HL-60/S4 (cell line): ENCODE data around the gene COL23A1.

Experiments
- in situ Hi-C: fragments of 300-500 bp; cut with MboI; formaldehyde crosslinking; loops from 2 replicates; pipeline ENCODE4 v1.14.3; 2022; ENCODE audit warnings: low sequenced_read_pairs

COL23A1 gene

DNA sequence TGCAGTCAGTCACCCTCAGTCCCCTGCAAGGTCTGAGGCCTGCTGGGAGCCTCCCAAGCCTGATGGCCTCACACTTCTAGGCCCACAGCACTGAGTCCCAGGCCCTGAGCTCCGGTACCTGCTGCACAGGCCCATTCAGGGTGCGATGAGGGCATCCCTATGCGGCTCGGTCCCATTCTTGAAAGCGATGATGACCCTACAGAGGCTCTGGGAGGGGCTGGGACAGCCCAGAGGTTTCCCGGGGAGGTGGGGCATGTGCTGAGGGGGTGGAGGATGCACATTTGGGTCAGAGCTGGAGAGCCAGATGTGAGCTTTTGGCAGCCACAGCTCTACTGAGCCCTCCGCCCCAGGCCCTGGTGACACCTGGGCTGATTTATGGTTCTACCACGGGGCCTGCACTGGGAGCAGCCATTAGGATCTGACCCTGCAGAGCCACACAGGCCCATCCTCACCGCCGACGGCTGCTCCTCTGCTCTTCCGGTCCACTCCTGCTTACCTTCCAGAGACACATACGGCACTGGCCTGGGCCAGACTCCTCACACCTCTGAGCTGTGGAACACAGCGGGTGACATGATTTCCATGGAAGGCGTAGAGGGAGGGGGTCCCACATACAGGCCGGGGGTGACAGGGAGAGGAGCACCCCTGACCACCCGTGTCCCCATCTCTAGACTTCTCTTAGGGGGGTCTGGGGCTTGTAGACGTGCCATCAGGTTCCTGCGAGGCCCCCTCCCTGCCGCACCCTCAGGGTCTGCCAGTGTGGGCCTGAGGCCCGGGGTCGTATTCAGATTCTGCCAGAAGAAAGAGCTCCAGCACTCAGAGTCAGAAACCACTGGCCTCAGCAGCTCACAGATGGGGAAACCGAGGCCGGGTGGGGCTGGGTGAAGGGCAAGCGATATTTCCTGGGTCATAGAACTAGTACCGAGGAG lies 53.4 kb downstream of the COL23A1 start:
- in situ Hi-C loops, result no loop called here

DNA sequence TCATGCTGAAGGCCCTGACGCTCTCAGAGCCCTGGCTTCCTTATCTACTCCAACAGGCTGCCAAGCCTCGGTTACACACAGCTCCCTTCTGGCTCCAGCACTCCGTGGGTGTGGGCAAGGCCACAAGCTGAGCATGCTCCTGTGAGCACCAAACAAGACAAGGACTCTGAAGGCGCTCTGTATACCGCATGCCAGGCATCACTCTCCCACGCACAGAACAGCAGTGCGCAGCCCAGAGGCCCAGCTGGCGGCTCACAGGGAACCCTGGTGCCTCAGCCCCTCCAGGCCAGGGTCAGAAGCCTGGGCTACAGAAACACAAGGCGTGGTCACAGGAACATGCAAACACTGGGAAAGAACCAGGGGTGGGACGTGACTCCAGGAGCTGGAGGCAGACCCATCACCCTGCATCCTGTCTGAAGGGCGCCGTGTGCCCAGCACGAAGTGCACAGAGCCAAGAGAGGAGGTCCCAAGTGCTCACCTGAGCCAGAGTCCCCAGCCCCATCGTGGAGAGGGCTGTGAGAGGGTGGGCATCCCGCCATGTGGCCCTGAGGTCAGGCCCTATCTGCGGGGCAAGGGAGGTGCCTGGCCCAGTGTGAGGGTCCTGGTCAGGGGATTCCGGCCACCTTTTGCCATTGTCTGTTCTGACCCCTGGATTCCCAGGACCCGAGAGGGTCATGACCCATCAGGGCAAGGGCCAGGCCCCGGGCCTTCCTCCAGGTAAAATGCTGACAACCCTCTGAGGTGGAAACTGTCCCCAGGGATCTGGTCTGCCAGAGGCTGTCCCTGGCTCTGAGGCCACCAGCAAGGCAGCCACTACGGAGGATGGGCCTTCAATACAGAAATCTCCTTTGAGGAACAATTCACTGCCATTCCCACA lies 54.7 kb downstream of the COL23A1 start:
- in situ Hi-C loops, result no loop called here

DNA sequence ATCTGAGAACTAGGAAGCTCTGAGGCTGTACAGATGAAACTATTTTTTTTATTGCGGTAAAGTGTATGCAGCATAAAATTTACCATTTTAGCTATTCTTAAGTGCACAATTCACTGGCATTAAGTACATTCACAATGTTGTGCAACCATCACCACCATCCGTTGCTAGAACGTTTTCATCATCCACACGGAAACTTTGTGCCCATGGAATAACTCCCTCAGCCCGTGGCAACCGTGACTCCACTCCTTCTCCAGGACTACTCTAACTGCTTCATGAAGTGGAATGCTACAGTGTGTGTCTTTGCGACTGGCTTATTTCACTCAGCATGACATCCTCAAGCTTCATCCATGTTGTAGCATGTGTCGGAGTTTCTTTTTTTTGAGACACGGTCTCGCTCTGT lies 57.1 kb downstream of the COL23A1 start:
- in situ Hi-C loops, result no loop called here

DNA sequence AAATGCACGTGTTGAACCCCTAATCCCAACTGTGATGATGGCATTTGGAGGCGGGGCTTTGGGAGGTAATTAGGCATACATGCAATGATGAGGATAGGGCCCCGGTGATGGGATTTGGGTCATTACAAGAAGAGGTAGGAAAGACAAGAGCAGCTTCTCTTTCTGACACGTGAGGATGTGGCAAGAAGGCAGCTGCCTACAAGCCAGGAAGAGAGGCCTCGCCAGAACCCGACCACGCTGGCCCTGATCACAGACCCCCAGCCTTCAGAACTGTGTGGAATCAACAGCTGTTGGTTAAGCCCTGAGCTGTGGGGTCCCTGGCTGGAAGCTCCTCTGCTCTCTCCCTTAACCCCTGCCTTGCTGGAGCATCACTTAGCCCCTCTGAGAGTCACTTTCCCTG lies 57.5 kb downstream of the COL23A1 start:
- in situ Hi-C loops, result no loop called here

DNA sequence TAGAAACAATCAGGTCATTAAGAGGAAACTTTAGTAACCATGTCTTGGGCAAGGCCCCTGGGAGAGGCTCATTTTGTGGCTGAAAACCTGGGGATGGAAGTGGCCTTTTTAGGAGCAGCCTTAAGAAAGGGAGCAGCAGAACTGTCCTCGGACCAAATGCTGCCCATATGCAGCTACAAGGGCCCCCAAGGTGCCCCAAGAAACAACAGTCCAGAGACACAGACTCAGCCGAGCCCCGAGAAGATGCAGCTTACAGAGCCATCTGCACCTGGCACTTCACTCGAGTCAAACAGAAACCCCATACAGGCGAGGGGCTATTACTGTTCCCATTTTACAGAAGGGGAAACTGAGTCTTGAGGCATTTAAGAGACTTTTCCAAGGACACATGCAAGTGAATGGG lies 58.0 kb downstream of the COL23A1 start:
- in situ Hi-C loops, result no loop called here

DNA sequence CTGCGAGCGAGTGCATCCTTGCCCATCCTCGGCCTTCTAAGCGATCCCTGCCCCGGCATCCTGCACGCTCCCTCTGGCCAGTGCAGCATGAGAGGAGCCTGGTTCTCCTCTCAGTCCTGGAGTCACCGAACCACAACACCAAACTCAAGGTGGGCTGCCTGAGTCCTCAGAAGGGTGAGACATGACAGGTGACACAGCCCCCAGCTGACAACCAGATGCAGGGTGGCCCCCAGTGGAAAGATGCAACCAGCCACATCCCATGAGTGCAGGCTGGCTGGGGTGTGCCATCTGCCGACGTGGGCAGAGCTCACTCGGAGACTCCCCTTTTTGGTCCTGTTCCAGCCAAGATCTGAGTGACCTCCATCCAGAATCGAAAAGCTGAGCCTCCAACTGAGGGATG lies 58.4 kb downstream of the COL23A1 start:
- in situ Hi-C loops, result no loop called here

DNA sequence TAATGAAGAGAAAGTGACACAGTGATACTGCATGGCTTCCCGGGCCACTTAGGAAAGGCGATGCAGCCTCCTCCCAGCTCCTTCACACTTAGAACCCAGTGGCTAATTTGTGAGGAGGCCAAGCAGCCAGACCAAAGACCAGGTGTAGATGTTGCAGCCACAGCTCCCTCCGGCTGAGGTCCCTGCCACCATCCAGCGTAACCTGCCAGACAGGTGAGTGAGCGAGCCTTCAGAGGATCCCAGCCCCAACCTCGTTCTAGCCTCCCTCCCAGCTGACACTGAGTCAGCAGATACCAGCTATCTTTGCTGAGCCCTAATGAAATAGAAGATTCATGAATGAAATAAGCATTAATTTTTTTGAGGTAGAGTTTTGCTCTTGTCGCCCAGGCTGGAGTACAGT lies 59.7 kb downstream of the COL23A1 start:
- in situ Hi-C loops, result no loop called here

DNA sequence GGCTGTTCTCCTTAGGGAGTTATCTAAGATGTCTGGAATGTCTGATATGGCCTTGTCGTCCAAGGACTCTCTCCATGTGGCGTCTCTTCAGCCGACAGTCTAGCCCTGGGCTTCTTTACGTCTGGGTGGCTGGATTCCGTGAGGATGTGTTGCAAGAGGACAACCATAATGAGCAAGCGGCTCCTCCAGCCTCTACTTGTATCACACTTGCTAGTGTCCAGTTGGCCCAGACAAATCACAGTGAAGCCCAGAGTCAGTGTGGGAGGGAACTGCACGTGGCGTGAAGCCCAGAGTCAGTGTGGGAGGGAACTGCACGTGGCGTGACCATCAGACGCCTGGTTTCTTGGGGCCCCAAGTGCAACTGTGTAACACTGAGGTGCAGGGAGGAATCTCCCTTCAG lies 61.1 kb downstream of the COL23A1 start:
- in situ Hi-C loops, result no loop called here

DNA sequence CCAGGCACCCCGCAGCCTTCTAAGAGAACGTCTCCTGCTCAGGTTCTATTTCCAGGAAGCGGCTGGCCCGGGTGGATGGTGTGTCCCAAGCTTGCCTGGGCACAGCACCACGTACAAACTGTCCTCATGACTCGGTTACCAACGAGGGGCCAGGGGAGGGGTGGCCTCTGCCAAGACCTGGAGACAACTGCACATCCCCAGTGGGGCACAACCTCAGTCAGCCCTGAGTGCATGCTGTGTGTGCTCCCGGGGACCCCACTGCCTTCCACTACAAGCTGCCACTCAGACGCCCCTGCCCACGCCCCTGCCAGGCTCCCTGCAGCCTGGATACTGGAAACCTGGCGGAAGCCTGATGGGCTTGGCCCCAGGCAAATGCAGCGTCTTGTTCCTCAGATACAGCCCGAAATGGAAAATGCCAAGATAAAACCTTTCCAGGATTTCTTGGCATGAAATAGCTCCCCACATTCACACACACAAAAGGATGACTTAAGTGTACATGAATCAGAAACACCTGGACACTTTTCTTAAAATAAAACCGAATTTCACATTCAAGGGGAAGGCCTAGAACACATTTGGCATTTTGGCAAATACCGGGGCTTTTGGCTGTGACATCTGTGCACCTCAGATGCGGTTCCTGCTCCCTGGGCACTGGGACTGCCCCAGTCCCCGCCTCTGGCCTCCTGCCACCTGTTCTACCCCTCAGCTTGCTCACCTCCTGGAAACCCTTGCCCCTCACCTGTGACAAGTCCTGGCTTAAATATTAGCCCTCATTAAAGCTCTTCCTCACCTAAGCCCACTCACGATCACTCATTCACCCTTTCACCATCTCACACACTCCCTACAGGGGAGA lies 62.5 kb downstream of the COL23A1 start:
- in situ Hi-C loops, result no loop called here

DNA sequence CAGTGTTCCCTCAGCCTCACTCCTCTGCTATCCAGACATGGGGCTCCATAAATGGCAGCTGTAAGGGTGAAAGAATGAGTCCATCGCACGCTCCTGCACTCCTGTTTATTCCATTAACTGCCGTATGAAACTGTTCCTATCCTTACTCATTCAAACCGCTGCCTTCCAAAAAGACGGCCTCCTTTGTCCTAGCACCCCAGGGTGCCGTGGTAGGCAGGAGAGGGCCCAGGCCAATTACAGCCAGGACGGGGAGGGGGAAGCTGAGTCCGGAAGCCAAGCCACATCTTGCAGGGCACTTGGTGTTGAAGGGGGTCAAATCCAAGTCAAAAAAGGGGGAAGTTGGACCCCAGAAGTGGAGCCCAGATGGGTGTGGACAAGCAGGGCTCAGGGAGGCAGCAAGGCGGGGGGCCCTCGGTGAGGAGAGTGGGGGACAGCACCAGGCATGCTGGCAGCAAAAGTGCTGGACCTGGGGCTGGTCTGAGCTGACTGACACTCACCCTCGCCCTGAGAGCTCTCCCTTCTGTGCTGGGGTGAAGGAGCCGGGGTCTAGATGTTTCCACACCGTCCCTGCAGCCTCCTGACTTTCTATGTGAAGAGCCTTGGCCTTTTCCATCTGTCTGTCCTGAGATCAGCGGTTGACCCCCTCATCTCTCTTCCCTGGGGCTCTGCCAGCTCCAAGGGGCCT lies 63.3 kb downstream of the COL23A1 start:
- in situ Hi-C loops, result no loop called here

DNA sequence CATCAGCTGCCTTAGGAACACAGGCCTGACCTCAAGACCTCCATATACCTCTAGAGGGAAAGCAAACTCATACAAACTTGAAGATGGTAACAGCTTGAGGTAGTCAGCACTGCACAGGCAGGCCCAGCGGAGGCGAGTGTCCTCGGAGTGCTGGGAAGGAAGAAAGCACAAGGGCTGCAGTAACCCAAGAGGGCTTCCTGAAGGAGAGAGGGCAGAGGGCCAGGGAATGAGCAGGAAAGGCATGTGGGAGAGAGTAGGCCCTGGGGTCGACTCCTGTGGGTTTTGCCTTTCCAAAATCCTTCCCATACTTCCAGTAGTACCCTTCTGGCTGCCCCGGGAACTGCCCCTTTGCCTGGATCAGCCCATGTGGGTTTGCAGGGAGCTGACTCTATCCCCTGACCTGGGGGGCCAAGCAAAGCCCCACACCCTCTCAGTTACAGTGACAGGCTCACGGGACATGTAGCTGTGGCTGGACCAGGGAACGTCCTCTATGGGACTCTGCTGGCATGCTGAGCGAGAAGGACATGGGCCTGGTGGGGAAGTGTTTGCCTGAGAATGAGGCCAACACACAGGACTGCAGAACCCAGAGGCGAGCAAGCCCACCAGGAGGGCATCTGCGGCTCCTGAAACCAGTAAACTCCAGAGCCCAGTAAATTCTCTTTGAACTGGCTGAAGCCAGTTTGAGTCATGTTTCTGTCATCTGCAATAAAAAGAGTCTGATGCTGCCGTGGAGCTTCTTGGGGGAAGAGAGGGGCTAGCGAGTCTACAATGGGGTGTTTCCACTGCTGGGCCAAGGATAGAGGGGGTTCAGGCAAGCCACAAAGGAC lies 64.1 kb downstream of the COL23A1 start:
- in situ Hi-C loops, result no loop called here

DNA sequence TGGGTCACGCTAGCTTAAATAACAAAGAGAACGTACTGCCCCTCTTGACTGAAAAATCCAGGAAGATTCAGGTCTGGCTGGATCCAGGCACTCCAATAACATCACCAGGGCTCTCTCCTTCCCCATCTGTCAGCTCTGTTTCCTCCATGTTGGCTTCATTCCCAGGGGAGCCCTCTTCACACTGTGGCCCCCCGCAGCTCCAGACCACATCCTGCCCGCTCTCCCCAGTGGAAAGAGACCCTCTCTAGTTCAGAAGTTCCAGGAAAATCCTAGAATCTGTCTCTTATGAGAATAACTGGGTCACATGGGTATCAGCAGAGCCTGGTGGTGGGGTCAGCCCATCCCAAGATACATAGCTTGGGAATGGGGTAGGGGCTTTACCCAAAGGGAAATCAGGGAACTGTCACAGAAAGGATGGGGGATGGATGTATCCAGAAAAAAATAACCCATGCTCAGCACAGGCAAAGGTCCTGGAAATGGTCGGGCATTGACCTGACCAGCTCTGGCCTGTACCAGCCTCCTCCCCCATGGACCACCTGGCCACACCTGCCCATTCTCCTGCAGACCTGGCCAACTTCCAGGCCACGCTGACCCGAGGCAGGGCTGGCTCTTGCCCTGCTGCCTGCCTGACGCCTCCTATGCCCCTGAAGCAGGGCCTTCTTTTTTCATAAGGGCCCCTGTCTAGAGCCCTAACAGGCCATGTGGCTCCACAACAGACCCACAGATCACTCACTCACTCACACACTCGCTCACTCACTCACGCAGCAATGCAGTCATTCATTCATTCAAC lies 65.9 kb downstream of the COL23A1 start:
- in situ Hi-C loops, result no loop called here

DNA sequence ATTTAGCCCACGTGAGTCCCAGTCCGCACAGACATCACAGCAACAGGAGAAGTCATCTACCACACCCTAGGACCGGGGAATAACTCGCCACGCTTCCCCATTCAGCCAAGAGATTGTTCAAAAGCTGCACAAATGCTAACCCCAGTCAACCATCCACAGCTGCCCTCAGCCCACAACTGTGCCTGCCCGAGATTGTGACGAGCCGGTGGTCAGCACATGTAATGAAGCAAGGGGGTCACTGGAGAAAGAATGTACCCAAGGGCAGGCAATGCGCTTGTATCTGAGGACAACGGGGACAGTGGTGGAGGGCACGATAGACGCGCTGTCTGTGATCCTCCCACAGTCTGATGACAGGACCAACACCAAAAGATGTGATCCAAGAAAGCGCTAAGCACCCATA lies 67.8 kb downstream of the COL23A1 start:
- in situ Hi-C loops, result no loop called here

DNA sequence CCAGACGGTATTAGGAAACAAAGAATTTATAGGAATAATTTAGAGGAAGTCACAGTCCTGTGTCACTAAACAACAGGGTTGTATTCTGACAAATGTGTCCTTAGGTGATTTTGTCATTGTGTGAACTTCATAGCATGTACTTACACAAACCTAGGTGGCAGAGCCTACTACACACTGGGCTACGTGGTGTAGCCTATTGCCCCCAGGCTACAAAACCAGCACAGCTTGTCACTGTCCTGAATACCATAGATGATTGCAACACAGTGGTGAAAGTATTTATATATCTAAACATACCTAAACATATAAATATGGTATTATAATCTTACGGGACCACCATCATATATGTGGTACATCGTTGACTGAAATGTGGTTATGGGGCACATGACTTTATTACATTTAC lies 69.3 kb downstream of the COL23A1 start:
- in situ Hi-C loops, result no loop called here

DNA sequence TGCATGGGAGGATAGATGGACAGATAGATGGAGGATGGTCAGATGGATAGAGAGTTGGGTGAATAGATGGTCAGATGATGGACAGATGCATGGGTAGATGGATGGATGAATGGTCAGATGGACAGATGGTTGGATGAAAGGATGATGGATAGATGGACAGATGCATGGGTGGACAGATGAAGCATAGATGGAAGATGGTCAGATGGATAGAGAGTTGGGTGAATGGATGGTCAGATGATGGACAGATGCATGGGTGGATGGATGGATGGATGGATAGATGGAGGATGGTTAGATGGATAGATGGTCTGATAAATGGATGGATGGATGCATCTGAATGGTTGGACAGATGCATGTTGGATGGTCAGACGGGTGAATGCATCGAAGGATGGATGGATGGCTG lies 70.4 kb downstream of the COL23A1 start:
- in situ Hi-C loops, result no loop called here

DNA sequence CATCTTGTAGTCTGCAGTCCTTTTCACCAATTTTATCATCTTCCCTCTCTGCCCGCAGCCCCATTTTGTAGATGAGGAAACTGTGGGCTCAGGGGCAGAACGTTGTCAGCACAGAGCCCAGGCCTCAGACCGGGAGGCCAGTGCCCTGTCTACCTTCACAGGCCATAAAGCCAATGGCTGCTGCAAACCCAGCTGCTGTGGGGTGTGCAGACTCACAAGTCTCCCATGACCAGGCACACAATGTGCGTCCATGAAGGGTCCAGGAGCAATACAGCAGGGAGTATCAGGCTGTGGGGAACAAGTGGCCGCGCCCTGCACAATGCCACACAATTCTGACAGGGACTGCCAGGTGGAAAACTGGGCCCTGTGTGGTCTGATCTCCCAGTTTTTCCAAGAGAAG lies 71.0 kb downstream of the COL23A1 start:
- in situ Hi-C loops, result no loop called here

DNA sequence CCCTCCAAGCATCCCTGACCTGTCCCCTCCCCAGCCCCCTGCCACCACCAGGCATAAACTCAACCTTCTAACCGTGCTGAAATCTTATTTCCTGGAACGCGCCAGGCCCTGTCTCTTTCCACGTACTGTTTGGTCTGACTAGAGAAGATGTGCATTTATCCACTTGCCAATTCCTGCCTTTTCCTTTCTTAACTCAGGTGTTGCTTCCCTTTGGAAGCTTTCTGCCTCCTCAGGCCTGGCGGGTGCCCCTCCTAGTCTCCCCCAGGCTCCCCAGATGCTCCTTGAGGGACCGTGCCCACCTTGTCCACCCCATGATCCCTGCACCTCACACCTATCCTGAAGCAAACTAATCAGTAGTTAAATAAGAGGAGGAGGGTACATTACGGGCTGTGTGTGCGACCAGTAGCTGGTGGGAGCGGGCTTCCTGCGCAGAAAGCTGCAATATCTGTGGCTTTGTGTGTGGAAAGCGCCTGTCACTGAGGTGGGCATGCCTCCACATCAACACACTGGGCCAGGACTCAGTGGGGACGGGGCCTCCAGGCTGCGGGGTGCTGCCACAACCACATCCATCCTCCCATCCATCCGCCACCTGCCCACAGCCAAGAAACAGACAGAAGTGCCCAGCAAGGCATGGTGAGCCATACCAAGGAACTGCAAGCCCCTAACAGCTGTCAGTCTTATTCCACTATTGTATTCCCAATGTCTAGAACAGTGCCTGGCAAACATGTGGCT lies 73.5 kb downstream of the COL23A1 start:
- in situ Hi-C loops, result no loop called here
